AG04449 (cell line): ENCODE results near the gene ZNF217.
"Not testable (repeated sequence)": the region's sequence is repeated elsewhere in the genome, so short reads cannot be mapped to it uniquely, and the experiment has no call there.

Experiments
- CTCF ChIA-PET: fragments of 350-600 bp; formaldehyde crosslinking; extraction: SDS; loops from one replicate; lab custom pipeline; 2021; ENCODE audit warnings: antibody characterized with exemption; lab: Yijun Ruan, JAX
- POLR2A ChIA-PET: fragments of 400-600, 350-600 bp; formaldehyde crosslinking; extraction: SDS; loops from one replicate; lab custom pipeline; 2020; ENCODE audit warnings: antibody characterized with exemption, inconsistent platforms; lab: Yijun Ruan, JAX
- DNase-seq: peaks from one replicate; pipeline ENCODE4 v3.0.0-alpha.2; 2010; ENCODE audit warnings: low read depth, low spot score
- H3K4me3 ChIP-seq: 2 replicates; pipeline ENCODE4 v1.5.1; 2011; ENCODE audit warnings: low read depth, mild to moderate bottlenecking, control low read depth, low read length
- CTCF ChIP-seq: IDR thresholded peaks from one replicate; pipeline ENCODE4 v1.5.1; 2011; ENCODE audit warnings: mild to moderate bottlenecking, moderate library complexity, low read length, control low read depth, inconsistent platforms; ENCODE audit not compliant: insufficient read depth; ENCODE audit errors: missing control alignments

ZNF217 gene

GRCh38 chr20:53559816-53560215 is 33.8 kb downstream of the ZNF217 start:
- no peak for DNase-seq
- TF ChIP-seq CTCF: no peak
- H3K4me3 ChIP-seq: no peak overlapping the region
- ChIA-PET CTCF (interaction anchor here (1.5 kb wide), 1 partner anchor 9 kb away, joined by 4 read pairs; no protein-coding TSS in a partner anchor), POLR2A (no interaction called here)

- ChIA-PET POLR2A (interaction anchor here (0.6 kb wide), 1 partner anchor 59 kb away, joined by 3 read pairs; no protein-coding TSS in a partner anchor), CTCF (interaction anchor here (1.1 to 2.2 kb wide), 3 partner anchors 9 to 383 kb away, joined by 3 to 10 read pairs (median 7); no protein-coding TSS in a partner anchor)
- DNase-seq: no peak
- TF ChIP-seq CTCF: no peak
- no peak overlapping the region for H3K4me3 ChIP-seq
Measured at GRCh38 chr20:53557130-53557529, 36.5 kb downstream of the ZNF217 start.

GRCh38 chr20:53556267-53556897 is 37.3 kb downstream of the ZNF217 start:
- TF ChIP-seq CTCF: no peak
- H3K4me3 ChIP-seq: no peak overlapping the region
- ChIA-PET POLR2A (no interaction called here), CTCF (interaction anchor here (0.7 to 2.1 kb wide), 2 partner anchors 8 to 341 kb away, joined by 3 to 10 read pairs; no protein-coding TSS in a partner anchor)
- DNase-seq: no peak

GRCh38 chr20:53555816-53556215 is 37.8 kb downstream of the ZNF217 start:
- no peak for DNase-seq
- no peak for TF ChIP-seq CTCF
- no peak overlapping the region for H3K4me3 ChIP-seq
- ChIA-PET CTCF (interaction anchor here (0.7 kb wide), 1 partner anchor 341 kb away, joined by 3 read pairs; no protein-coding TSS in a partner anchor), POLR2A (no interaction called here)

GRCh38 chr20:53555081-53555480 is 38.6 kb downstream of the ZNF217 start:
- POLR2A ChIA-PET: no interaction called here
- no peak for DNase-seq
- H3K4me3 ChIP-seq: no peak overlapping the region
- CTCF ChIA-PET: no interaction called here
- no peak for TF ChIP-seq CTCF

- CTCF ChIA-PET: interaction anchor here (1.9 kb wide), 1 partner anchor 13 kb away, joined by 5 read pairs; no protein-coding TSS in a partner anchor
- DNase-seq, H3K4me3 ChIP-seq, POLR2A ChIA-PET: not testable (repeated sequence)
Measured at GRCh38 chr20:53552572-53552893, 41.1 kb downstream of the ZNF217 start.

GRCh38 chr20:53551719-53552571 is 41.7 kb downstream of the ZNF217 start:
- POLR2A ChIA-PET, DNase-seq, H3K4me3 ChIP-seq: not testable (repeated sequence)
- CTCF ChIA-PET: interaction anchor here (1.3 to 1.9 kb wide), 2 partner anchors 13 to 388 kb away, joined by 4 to 5 read pairs; no protein-coding TSS in a partner anchor
